ENCODE measurements around the gene PPP1R7.
"Not testable (repeated sequence)": the region's sequence is repeated elsewhere in the genome, so short reads cannot be mapped to it uniquely, and the experiment has no call there.

The PPP1R7 gene

GRCh38 chr2:241195506-241196130 lies 45.4 kb downstream of the PPP1R7 start:
- no peak for DNase-seq (ENCODE audit: low spot score)

GRCh38 chr2:241197246-241197645 lies 47.0 kb downstream of the PPP1R7 start:
- not testable (repeated sequence) for DNase-seq (ENCODE audit: low spot score)

- no peak for DNase-seq (ENCODE audit: low spot score)
Measured at GRCh38 chr2:241197947-241198346, 47.7 kb downstream of the PPP1R7 start.

- DNase-seq (ENCODE audit: low spot score): no peak
Measured at GRCh38 chr2:241198381-241199279, 48.4 kb downstream of the PPP1R7 start.

GRCh38 chr2:241199286-241199685 lies 49.0 kb downstream of the PPP1R7 start:
- DNase-seq (ENCODE audit: low spot score): no peak

- no peak for DNase-seq (ENCODE audit: low spot score)
Measured at GRCh38 chr2:241199897-241200821, 49.9 kb downstream of the PPP1R7 start.

GRCh38 chr2:241200822-241201395 lies 50.6 kb downstream of the PPP1R7 start:
- DNase-seq (ENCODE audit: low spot score): no peak

- no peak for DNase-seq (ENCODE audit: low spot score)
Measured at GRCh38 chr2:241201445-241202267, 51.4 kb downstream of the PPP1R7 start.

GRCh38 chr2:241202268-241202585 lies 52.0 kb downstream of the PPP1R7 start:
- no peak for DNase-seq (ENCODE audit: low spot score)

- no peak for DNase-seq (ENCODE audit: low spot score)
Measured at GRCh38 chr2:241202681-241203080, 52.4 kb downstream of the PPP1R7 start.

GRCh38 chr2:241203218-241204009 lies 53.1 kb downstream of the PPP1R7 start:
- no peak for DNase-seq (ENCODE audit: low spot score)

- DNase-seq (ENCODE audit: low spot score): no peak
Measured at GRCh38 chr2:241204010-241204384, 53.7 kb downstream of the PPP1R7 start.

GRCh38 chr2:241204490-241204889 lies 54.2 kb downstream of the PPP1R7 start:
- DNase-seq (ENCODE audit: low spot score): no peak

- no peak for DNase-seq (ENCODE audit: low spot score)
Measured at GRCh38 chr2:241205086-241205485, 54.8 kb downstream of the PPP1R7 start.

GRCh38 chr2:241207151-241207550 lies 56.9 kb downstream of the PPP1R7 start:
- DNase-seq (ENCODE audit: low spot score): no peak

- DNase-seq (ENCODE audit: low spot score): no peak
Measured at GRCh38 chr2:241207641-241208040, 57.4 kb downstream of the PPP1R7 start.

- no peak for DNase-seq (ENCODE audit: low spot score)
Measured at GRCh38 chr2:241208058-241208457, 57.8 kb downstream of the PPP1R7 start.

- DNase-seq (ENCODE audit: low spot score): no peak
Measured at GRCh38 chr2:241209271-241209670, 59.0 kb downstream of the PPP1R7 start.

GRCh38 chr2:241211276-241211675 lies 61.0 kb downstream of the PPP1R7 start:
- DNase-seq (ENCODE audit: low spot score): no peak

- DNase-seq (ENCODE audit: low spot score): no peak
Measured at GRCh38 chr2:241213041-241213440, 62.8 kb downstream of the PPP1R7 start.
